GM18508 (cell line): ENCODE measurements around the gene MLH1.

Experiments
- ATAC-seq: cut with Tn5 transposase; IDR thresholded peaks from one replicate; pipeline ENCODE4 v1.9.1; 2021; ENCODE audit warnings: moderate number of reproducible peaks; ENCODE audit not compliant: insufficient read depth, unreplicated experiment

The MLH1 gene

DNA sequence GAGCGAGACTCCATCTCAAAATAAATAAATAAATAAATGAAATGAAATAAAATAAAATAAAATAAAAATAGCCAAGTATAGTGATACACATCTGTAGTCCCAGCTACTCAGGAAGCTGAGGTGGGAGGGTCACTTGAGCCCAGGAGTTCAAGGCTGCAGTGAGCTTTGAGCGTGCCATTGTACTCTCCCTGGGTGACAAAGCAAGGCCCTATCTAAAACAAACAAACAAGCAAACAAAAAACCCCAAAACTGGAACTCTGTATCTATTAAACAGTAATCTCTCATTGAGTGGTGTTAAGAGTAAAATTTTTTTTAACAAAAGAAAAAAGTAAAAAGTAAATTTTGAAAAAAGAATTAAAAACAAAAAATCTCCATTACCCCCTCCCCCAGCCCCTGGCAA lies 21.2 kb upstream of the MLH1 start:
- no peak for ATAC-seq

DNA sequence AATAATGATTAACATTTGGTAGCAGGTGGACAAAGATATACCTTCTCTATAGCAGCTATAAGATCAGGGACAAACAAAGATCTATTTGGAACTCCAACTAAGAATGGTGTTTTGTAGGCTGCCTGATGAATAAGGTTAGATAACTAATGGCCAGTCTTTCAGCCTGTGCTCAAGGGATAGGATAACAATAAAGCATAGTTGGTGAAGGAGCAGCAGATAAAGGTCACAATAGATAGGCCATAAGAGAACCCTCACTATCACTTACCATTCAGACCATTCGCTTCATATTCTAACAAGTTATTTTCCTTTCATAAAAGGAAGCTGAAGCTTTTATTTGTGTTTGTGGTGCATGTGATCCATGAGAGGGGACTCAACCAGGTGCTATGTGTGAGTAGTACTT lies 20.2 kb upstream of the MLH1 start:
- ATAC-seq: no peak

GRCh38 chr3:36981006-36981405 lies 12.3 kb upstream of the MLH1 start:
- ATAC-seq: no peak

- ATAC-seq: no peak
These were observed 5.0 kb upstream of the MLH1 start for GRCh38 chr3:36988356-36988755.

DNA sequence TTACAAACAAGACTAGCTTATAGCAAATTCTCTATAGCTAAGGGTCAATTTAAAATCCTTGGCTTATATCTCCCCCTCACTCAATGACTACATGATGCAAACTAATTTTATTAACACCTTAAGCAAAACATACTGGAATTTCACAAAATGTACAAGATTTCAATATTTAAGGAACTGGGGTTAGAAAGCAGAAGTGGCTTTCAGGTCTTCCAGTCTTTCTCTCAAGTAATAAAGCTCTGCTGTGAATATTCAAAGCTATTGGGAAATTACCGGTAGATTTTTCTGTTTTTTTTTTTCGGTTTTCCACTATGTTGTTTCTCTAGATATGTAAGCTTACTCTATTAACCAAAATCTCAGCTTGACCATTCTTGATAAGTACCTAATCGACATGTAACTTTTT lies 4.3 kb upstream of the MLH1 start:
- no peak for ATAC-seq

DNA sequence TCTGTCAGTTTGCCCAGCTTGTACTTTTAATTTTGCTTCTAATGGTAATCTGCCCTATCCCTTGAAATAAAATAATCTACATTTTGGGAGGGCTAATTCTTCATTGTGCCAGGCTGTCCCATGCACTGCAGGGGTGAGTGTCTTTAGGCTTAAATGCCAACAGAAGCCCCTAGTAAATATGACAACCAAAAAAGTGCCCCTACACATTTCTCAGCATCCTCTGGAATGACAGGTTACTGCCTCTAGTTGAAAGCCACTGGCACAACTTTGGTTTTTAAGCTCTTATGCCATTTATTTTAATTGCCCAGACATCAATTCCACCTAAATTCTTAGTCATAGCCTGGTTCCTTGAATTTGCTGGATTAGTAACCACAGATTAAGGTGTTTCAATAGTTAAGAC lies 3.8 kb upstream of the MLH1 start:
- ATAC-seq: no peak

- no peak for ATAC-seq
These were observed 2.2 kb upstream of the MLH1 start for GRCh38 chr3:36991147-36991546.

DNA sequence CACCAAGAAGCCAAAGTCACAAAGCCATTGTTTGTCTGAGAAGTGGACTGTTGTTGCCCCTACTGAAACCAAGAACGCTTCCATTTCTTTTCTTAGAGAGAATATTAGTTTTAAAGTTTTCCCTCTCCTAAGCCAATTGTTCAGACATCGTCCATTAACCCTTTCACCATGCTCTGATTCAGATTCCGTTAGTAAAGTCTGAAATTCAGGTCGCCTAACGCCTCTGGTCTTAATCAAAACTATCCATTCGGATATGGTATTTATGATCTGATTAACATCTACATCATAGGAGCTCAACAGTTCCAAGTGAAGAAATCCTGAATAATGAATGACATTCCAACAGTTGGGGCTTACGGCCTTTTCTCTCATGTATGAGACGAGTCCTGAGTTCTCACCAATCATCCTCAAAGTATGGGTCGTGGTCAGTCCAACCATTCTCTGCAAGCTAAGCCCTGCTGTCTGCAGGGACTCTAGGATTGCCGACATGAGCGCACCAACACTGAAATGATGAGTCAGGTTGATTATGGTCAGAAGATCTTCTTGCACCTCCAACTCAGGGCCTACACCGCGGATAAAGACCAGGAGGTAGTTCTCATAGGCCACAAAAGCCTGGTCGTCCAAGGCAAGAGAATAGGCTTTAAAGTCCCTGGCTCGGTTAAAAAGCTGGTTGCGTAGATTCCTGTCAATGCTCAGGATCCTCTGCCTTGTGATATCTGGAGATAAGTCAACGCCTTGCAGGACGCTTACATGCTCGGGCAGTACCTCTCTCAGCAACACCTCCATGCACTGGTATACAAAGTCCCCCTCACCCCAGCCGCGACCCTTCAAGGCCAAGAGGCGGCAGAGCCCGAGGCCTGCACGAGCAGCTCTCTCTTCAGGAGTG lies 1.2 kb upstream of the MLH1 start:
- no peak for ATAC-seq

DNA sequence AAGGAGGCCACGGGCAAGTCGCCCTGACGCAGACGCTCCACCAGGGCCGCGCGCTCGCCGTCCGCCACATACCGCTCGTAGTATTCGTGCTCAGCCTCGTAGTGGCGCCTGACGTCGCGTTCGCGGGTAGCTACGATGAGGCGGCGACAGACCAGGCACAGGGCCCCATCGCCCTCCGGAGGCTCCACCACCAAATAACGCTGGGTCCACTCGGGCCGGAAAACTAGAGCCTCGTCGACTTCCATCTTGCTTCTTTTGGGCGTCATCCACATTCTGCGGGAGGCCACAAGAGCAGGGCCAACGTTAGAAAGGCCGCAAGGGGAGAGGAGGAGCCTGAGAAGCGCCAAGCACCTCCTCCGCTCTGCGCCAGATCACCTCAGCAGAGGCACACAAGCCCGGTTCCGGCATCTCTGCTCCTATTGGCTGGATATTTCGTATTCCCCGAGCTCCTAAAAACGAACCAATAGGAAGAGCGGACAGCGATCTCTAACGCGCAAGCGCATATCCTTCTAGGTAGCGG lies 452 bp upstream of the MLH1 start, which contains the start of gene EPM2AIP1:
Gene EPM2AIP1 (minus strand): TSS at position 326 of the 520 bp plus-strand sequence. CDS start 54 bp downstream, at position 272.
- peak; percentile 15 for ATAC-seq

DNA sequence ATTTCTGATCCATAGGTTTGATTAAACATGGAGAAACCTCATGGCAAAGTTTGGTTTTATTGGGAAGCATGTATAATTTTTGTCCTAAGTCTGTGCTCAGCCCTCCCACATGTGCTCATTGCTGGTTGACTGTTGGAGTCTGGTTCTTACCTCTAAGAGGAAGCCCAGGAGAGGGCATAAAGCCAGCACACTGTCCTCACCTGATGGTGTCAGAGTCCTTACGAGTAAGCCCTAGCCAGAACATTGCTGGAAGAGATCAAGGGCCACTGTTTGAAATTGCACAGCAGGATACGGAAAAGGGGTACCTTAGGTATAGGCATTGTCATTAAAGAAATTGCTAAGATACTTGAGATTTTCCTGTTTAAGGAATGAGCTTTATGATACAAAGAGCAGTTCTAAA lies 21.3 kb downstream of the MLH1 start:
- ATAC-seq: no peak

DNA sequence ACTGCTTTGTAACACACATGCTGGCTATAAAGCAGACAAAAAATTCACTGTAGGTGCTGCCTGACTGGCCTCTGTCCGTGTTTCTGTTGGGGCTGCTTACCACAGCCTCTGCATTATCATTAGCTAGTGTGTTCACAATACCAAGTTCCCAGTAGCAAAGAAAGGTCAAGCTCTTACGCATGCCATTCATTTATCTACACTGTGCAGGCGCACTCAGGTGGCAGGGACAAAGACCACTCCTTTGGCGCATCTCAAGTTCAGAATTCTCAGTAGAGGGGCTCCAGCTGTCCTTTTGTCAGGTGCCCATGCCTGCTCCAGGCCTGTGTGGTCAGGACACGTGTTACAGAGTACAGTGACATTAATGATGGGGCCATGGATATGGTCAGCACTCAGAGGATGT lies 22.3 kb downstream of the MLH1 start:
- no peak for ATAC-seq

DNA sequence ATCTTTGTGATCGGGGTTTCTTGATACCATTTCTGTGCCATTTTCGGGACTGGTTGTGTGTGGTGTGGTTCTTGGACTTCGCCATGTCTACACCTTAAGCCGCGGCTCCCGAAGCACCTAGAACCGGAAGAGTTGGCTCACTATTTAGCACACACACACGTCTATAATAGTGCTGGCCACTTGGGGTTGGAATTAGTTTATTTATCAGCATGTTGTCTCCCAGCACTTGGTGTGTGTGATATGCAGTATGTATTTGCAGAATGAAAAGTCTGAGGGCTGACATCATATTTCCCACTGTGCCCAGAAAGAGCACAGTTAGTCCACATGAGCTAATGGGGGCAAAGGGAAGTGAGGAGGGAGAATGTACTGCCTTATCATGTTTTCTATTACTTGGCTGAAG lies 23.6 kb downstream of the MLH1 start:
- ATAC-seq: no peak

DNA sequence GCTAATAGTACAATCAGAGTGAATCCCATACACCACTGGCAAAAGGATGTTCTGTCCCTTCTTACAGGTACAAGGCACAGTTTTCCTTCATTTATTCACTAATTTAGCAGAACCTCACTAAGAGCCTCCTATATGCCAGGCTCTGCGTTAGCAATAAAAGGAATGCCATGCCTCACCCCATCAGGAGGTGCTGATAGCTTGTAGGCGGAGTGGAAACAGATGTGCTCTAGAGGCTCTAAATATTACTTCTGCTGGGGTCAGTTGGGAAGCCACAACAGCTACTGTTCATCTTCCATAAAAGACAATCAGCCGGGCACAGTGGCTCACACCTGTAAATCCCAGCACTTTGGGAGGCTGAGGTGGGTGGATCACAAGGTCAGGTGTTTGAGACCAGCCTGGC lies 24.4 kb downstream of the MLH1 start:
- ATAC-seq: no peak

DNA sequence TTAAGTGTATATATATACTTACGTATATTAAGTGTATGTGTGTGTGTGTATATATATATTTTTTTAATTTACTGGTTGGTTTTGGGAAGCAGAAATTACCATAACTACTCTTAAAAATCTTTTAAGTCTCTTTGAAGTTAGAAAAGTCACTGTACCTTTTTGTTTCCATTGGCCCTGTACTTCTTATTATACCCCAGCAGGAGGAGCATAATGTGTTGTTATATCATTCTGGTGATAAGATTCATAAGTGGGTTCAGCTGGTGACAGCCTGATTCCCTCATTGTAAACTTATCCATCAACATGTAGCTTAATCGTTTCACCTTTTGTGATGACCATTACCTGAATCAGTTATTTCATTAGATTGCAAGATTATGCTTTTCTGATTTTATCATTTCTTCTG lies 30.8 kb downstream of the MLH1 start:
- ATAC-seq: no peak

GRCh38 chr3:37024820-37025405 lies 31.6 kb downstream of the MLH1 start:
- ATAC-seq: no peak

DNA sequence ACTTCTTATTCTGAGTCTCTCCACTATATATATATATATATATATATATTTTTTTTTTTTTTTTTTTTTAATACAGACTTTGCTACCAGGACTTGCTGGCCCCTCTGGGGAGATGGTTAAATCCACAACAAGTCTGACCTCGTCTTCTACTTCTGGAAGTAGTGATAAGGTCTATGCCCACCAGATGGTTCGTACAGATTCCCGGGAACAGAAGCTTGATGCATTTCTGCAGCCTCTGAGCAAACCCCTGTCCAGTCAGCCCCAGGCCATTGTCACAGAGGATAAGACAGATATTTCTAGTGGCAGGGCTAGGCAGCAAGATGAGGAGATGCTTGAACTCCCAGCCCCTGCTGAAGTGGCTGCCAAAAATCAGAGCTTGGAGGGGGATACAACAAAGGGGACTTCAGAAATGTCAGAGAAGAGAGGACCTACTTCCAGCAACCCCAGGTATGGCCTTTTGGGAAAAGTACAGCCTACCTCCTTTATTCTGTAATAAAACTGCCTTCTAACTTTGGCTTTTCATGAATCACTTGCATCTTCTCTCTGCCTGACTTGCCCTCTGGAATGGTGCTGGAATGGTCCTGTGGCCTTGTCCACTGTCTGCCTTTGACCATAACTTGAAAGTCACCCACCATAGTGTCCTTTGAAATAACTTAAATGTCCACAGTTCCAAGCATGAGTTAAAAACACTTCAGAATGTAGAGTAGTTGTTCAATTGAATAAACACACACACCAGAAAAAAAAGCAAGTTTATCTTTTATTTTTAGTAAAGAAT lies 32.4 kb downstream of the MLH1 start:
- no peak for ATAC-seq

DNA sequence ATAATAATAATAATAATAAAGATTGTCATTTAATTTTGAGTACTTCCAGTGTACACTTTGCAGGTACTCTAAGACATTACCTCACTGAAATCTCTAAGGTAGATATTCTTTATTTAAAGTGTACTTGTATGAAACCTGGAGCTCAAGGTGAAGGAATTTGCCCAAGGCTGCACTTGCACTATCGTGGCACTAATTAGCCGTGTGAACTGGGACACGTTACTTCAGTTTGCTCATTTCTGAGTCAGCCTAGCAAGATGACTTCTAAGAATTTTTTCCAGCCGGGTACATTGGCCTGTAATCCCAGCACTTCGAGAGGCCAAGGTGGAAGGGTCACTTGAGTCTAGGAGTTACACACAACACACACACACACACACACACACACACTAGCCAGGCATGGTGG lies 33.5 kb downstream of the MLH1 start:
- ATAC-seq: no peak

DNA sequence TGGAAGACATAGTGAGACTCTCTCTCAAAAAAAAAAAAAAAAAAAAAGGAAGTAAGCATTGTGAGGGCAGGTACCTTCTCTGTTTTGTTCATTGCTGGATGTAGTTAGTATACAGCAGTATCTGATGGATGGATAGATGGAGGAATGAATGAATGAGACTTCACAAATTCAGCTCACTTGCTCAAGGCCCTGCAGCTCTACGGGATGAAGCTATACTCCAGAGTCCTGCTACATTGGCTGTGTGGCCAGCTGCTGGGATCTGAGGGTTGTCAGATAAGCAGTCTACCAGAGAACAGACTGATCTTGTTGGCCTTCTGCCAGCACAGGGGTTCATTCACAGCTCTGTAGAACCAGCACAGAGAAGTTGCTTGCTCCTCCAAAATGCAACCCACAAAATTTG lies 35.0 kb downstream of the MLH1 start:
- ATAC-seq: no peak

DNA sequence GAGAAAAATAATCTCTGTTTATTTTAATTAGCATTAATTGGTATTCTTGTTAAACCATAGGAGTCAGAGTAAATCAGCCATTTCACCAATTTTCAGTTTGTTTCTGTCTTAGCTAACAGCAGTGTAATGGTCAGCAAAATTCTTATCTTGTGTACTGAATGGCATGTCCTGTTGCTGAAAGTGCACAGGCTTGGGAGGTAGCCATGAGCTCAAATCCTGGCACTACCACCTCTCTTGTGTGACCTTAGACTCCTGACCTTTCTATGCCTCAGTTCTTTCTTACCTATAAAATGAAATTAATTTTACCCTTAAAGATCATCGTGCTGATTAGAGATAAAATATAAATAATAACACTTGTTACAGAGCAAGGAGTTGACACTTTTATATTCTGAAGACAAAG lies 35.8 kb downstream of the MLH1 start:
- no peak for ATAC-seq

DNA sequence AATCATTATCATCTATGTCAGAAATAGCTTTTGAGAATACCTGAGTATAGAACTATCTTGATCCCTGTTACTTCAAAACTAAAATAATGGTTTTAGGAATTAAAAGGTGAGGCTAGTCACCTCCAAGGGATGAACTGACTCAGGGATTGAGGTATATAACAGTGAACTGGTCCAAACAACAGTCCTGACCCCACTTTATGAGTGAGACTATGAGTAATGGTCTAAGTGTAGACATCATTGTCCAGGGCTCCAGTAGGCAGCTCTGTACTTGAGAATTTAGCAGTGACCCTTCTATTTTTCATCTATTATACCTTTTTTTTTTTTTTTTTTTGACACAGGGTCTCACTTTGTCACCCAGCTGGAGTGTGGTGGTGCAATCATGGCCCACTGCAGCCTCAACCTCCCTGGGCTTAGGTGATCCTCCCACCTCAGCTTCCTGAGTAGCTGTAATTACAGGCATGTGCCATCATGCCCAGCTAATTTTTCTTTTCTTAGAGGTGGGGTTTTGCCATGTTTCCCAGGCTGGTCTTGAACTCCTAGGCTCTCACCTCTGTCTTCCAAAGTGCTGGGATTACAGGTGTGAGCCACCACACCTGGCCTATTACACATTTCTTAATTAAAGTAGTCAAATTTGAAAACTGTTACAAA lies 36.3 kb downstream of the MLH1 start:
- no peak for ATAC-seq
